ENCODE results near the gene AP3M1.

AP3M1 gene

GRCh38 chr10:74079936-74080590, 70.6 kb downstream of the AP3M1 start:
- no peak for DNase-seq (ENCODE audit: low read depth)

DNA sequence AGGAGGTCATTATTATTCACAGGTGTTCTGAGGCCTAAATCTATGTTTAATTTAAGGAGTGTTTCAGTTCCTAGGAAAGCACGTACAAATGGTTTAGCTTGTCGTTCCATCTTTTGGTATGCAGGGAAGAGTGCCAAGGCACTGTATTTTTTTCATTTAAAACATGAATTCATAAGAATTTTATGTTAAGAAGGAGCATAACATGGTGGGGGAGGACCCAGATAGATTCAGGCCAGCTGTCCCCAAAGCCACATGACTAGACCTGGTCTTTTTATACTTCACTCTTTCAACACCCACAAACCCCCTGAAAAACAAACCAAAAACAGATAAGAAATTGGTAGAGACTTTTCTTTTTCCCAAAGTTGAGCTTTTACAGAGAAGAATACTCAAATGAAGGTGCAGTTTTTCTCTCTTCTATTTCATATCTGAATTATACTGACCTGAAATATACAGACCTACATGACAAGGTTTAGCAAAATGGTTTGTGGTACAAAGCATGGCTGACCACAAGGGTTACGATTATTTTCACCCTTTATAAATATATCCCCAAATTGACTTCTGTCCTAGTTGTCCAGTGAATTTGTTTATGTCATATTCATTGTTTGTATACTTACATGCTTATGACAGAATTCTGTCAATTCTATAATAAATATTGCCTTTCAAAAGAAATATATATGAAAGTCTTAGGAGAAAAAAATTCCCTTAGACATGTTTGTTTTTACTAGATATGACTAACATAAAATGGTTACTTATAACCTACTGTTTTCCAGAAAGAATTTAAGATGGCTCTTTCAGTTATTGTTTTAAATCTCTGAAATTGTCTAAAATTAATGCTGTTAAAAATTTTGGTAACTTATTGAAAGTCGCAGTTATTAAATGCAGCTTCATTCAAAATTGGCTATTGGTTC, 71.3 kb downstream of the AP3M1 start:
- no peak for DNase-seq (ENCODE audit: low read depth)

- DNase-seq (ENCODE audit: low read depth) = no peak
Observed at GRCh38 chr10:74078037-74078436, 72.6 kb downstream of the AP3M1 start.

DNA sequence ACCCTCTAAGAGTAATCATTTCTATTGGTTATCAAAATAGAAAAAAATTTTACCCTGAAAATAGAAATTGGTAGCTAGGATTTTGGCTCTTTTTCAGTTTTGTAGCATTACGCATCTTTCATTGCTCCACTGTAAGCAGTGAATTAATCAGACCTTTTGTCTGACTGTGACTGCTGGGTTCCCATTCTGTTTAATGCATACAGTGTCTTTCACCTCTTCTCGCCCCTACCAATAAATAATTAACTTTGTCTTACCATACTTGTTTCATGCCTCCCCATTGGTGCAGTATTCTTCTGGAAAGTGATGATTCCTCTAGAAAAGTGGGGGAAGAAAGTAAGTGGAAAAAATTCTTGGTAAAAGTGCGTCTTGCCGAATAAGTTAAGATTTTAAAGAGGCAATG, 73.2 kb downstream of the AP3M1 start:
- DNase-seq (ENCODE audit: low read depth) = no peak

DNA sequence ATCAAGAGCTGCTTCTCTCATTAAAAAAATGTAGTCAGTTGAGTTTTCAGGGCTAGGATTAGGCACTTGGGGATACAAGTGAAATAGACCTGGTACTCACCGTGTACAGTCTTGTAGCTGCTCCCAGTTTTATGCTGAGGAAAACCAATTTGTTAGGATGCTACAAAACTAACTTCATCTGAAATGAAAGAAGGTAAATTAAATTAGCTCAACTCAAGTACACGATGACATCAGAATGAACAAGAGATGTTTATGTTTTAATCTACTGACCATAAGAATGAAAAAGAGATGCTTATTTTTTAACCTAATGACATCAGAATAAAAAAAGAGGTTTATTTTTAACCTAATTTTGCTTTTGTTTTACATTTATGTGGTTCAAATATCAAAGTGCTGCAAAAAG, 73.7 kb downstream of the AP3M1 start:
- no peak for DNase-seq (ENCODE audit: low read depth)

- no peak for DNase-seq (ENCODE audit: low read depth)
Observed at GRCh38 chr10:74075906-74076305, 74.7 kb downstream of the AP3M1 start.

DNA sequence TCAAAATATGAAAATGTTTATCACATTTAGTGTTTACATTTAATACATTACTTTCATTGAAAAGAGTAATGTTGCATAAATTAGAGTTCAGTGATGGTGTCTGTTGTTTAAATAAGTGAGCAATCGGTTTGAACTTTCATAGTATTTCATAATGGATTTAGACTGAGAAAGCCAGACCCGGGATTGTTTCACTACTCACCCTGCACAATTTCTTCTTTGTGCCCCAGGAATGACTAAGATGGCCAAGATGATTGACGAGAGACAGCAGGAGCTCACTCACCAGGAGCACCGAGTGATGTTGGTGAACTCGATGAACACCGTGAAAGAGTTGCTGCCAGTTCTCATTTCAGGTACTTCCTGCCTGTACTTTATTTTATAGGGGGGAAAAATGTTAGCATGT, 78.1 kb downstream of the AP3M1 start:
- no peak for DNase-seq (ENCODE audit: low read depth)

GRCh38 chr10:74071157-74071556, 79.5 kb downstream of the AP3M1 start:
- DNase-seq (ENCODE audit: low read depth) = no peak

Data from stimulated activated CD4-positive, alpha-beta T cell treated with anti-CD3 and anti-CD28 coated beads, Interleukin-2, amount 100 ng/mL, for 4 hours (primary cell).